ENCODE data around the gene MCTP2.
"Not testable (repeated sequence)": the region's sequence is repeated elsewhere in the genome, so short reads cannot be mapped to it uniquely, and the experiment has no call there.

Gene MCTP2

GRCh38 chr15:94236608-94237007 is 5.2 kb downstream of the MCTP2 start:
- Histone ChIP-seq H3K9me3 (ENCODE audit: control insufficient read depth in 1 of 2, low read length in 2 of 2) (no peaks in the 10 kb centered on the region), H3K4me3 (ENCODE audit: low read depth in 1 of 2, low read length in 2 of 2) (no peak overlapping the region), H3K27ac (ENCODE audit: low read length) (no peak overlapping the region), H3K36me3 (ENCODE audit: control insufficient read depth in 1 of 2, insufficient read depth in 2 of 2, low read length in 2 of 2) (no peaks in the 10 kb centered on the region), H3K27me3 (ENCODE audit: low read depth, low read length) (no peaks in the 10 kb centered on the region), H3K4me1 (ENCODE audit: control insufficient read depth in 1 of 2, insufficient read depth in 2 of 2, low read length in 2 of 2) (peaks cover 0 to 3% of the 10 kb centered on the region in 2 donors)

- no peak overlapping the region for H3K4me3 ChIP-seq (ENCODE audit: low read depth in 1 of 2, low read length in 2 of 2)
- no peaks in the 10 kb centered on the region for H3K27me3 ChIP-seq (ENCODE audit: low read depth, low read length)
- no peaks in the 10 kb centered on the region for H3K9me3 ChIP-seq (ENCODE audit: control insufficient read depth in 1 of 2, low read length in 2 of 2)
- no peak overlapping the region for H3K27ac ChIP-seq (ENCODE audit: low read length)
- H3K36me3 ChIP-seq (ENCODE audit: control insufficient read depth in 1 of 2, insufficient read depth in 2 of 2, low read length in 2 of 2): no peaks in the 10 kb centered on the region
- no peaks in the 10 kb centered on the region for H3K4me1 ChIP-seq (ENCODE audit: control insufficient read depth in 1 of 2, insufficient read depth in 2 of 2, low read length in 2 of 2)
Measured at GRCh38 chr15:94237903-94238302, 6.5 kb downstream of the MCTP2 start.

GRCh38 chr15:94238539-94239118 is 7.3 kb downstream of the MCTP2 start:
- Histone ChIP-seq H3K27ac (ENCODE audit: low read length) (no peak overlapping the region), H3K4me3 (ENCODE audit: low read depth in 1 of 2, low read length in 2 of 2) (no peak overlapping the region), H3K36me3 (ENCODE audit: control insufficient read depth in 1 of 2, insufficient read depth in 2 of 2, low read length in 2 of 2) (no peaks in the 10 kb centered on the region), H3K4me1 (ENCODE audit: control insufficient read depth in 1 of 2, insufficient read depth in 2 of 2, low read length in 2 of 2) (no peaks in the 10 kb centered on the region), H3K9me3 (ENCODE audit: control insufficient read depth in 1 of 2, low read length in 2 of 2) (no peaks in the 10 kb centered on the region), H3K27me3 (ENCODE audit: low read depth, low read length) (no peaks in the 10 kb centered on the region)

GRCh38 chr15:94239474-94239873 is 8.1 kb downstream of the MCTP2 start:
- Histone ChIP-seq H3K36me3 (ENCODE audit: control insufficient read depth in 1 of 2, insufficient read depth in 2 of 2, low read length in 2 of 2) (no peaks in the 10 kb centered on the region), H3K27ac (ENCODE audit: low read length) (no peak overlapping the region), H3K27me3 (ENCODE audit: low read depth, low read length) (no peaks in the 10 kb centered on the region)

GRCh38 chr15:94240480-94240879 is 9.1 kb downstream of the MCTP2 start:
- H3K27ac ChIP-seq (ENCODE audit: low read length): no peak overlapping the region
- H3K27me3 ChIP-seq (ENCODE audit: low read depth, low read length): no peaks in the 10 kb centered on the region
- H3K9me3 ChIP-seq (ENCODE audit: control insufficient read depth in 1 of 2, low read length in 2 of 2): no peaks in the 10 kb centered on the region
- H3K4me3 ChIP-seq (ENCODE audit: low read depth in 1 of 2, low read length in 2 of 2): no peak overlapping the region
- no peaks in the 10 kb centered on the region for H3K36me3 ChIP-seq (ENCODE audit: control insufficient read depth in 1 of 2, insufficient read depth in 2 of 2, low read length in 2 of 2)
- no peaks in the 10 kb centered on the region for H3K4me1 ChIP-seq (ENCODE audit: control insufficient read depth in 1 of 2, insufficient read depth in 2 of 2, low read length in 2 of 2)

More at GRCh38 chr15:94239474-94239873, 8.1 kb downstream of the MCTP2 start:
- H3K4me1 ChIP-seq (ENCODE audit: control insufficient read depth in 1 of 2, insufficient read depth in 2 of 2, low read length in 2 of 2): no peaks in the 10 kb centered on the region
- no peak overlapping the region for H3K4me3 ChIP-seq (ENCODE audit: low read depth in 1 of 2, low read length in 2 of 2)
- no peaks in the 10 kb centered on the region for H3K9me3 ChIP-seq (ENCODE audit: control insufficient read depth in 1 of 2, low read length in 2 of 2)

GRCh38 chr15:94242257-94242656 is 10.9 kb downstream of the MCTP2 start:
- Histone ChIP-seq H3K27ac (ENCODE audit: low read length) (no peak overlapping the region), H3K4me1 (ENCODE audit: control insufficient read depth in 1 of 2, insufficient read depth in 2 of 2, low read length in 2 of 2) (no peaks in the 10 kb centered on the region), H3K27me3 (ENCODE audit: low read depth, low read length) (no peaks in the 10 kb centered on the region), H3K4me3 (ENCODE audit: low read depth in 1 of 2, low read length in 2 of 2) (no peak overlapping the region), H3K36me3 (ENCODE audit: control insufficient read depth in 1 of 2, insufficient read depth in 2 of 2, low read length in 2 of 2) (no peaks in the 10 kb centered on the region), H3K9me3 (ENCODE audit: control insufficient read depth in 1 of 2, low read length in 2 of 2) (no peaks in the 10 kb centered on the region)

- H3K4me1 ChIP-seq (ENCODE audit: control insufficient read depth in 1 of 2, insufficient read depth in 2 of 2, low read length in 2 of 2); H3K9me3 ChIP-seq (ENCODE audit: control insufficient read depth in 1 of 2, low read length in 2 of 2); H3K27me3 ChIP-seq (ENCODE audit: low read depth, low read length); H3K36me3 ChIP-seq (ENCODE audit: control insufficient read depth in 1 of 2, insufficient read depth in 2 of 2, low read length in 2 of 2); H3K27ac ChIP-seq (ENCODE audit: low read length); H3K4me3 ChIP-seq (ENCODE audit: low read depth in 1 of 2, low read length in 2 of 2): not testable (repeated sequence)
Measured at GRCh38 chr15:94243003-94243402, 11.6 kb downstream of the MCTP2 start.

GRCh38 chr15:94243418-94243817 is 12.1 kb downstream of the MCTP2 start:
- H3K27ac ChIP-seq (ENCODE audit: low read length): no peak overlapping the region
- no peaks in the 10 kb centered on the region for H3K36me3 ChIP-seq (ENCODE audit: control insufficient read depth in 1 of 2, insufficient read depth in 2 of 2, low read length in 2 of 2)
- no peaks in the 10 kb centered on the region for H3K27me3 ChIP-seq (ENCODE audit: low read depth, low read length)
- no peak overlapping the region for H3K4me3 ChIP-seq (ENCODE audit: low read depth in 1 of 2, low read length in 2 of 2)
- no peaks in the 10 kb centered on the region for H3K9me3 ChIP-seq (ENCODE audit: control insufficient read depth in 1 of 2, low read length in 2 of 2)
- H3K4me1 ChIP-seq (ENCODE audit: control insufficient read depth in 1 of 2, insufficient read depth in 2 of 2, low read length in 2 of 2): no peaks in the 10 kb centered on the region

GRCh38 chr15:94246016-94246415 is 14.7 kb downstream of the MCTP2 start:
- H3K27me3 ChIP-seq (ENCODE audit: low read depth, low read length): no peaks in the 10 kb centered on the region
- H3K36me3 ChIP-seq (ENCODE audit: control insufficient read depth in 1 of 2, insufficient read depth in 2 of 2, low read length in 2 of 2): no peaks in the 10 kb centered on the region
- H3K4me3 ChIP-seq (ENCODE audit: low read depth in 1 of 2, low read length in 2 of 2): no peak overlapping the region
- no peaks in the 10 kb centered on the region for H3K4me1 ChIP-seq (ENCODE audit: control insufficient read depth in 1 of 2, insufficient read depth in 2 of 2, low read length in 2 of 2)
- no peaks in the 10 kb centered on the region for H3K9me3 ChIP-seq (ENCODE audit: control insufficient read depth in 1 of 2, low read length in 2 of 2)
- no peak overlapping the region for H3K27ac ChIP-seq (ENCODE audit: low read length)

GRCh38 chr15:94247789-94248638 is 16.7 kb downstream of the MCTP2 start:
- Histone ChIP-seq H3K9me3 (ENCODE audit: control insufficient read depth in 1 of 2, low read length in 2 of 2) (no peaks in the 10 kb centered on the region), H3K4me3 (ENCODE audit: low read depth in 1 of 2, low read length in 2 of 2) (no peak overlapping the region), H3K27ac (ENCODE audit: low read length) (peak overlapping the region; percentile 67), H3K27me3 (ENCODE audit: low read depth, low read length) (no peaks in the 10 kb centered on the region), H3K4me1 (ENCODE audit: control insufficient read depth in 1 of 2, insufficient read depth in 2 of 2, low read length in 2 of 2) (no peaks in the 10 kb centered on the region), H3K36me3 (ENCODE audit: control insufficient read depth in 1 of 2, insufficient read depth in 2 of 2, low read length in 2 of 2) (no peaks in the 10 kb centered on the region)

- H3K9me3 ChIP-seq (ENCODE audit: control insufficient read depth in 1 of 2, low read length in 2 of 2): no peaks in the 10 kb centered on the region
- H3K4me1 ChIP-seq (ENCODE audit: control insufficient read depth in 1 of 2, insufficient read depth in 2 of 2, low read length in 2 of 2): no peaks in the 10 kb centered on the region
- H3K36me3 ChIP-seq (ENCODE audit: control insufficient read depth in 1 of 2, insufficient read depth in 2 of 2, low read length in 2 of 2): no peaks in the 10 kb centered on the region
- no peaks in the 10 kb centered on the region for H3K27me3 ChIP-seq (ENCODE audit: low read depth, low read length)
- no peak overlapping the region for H3K4me3 ChIP-seq (ENCODE audit: low read depth in 1 of 2, low read length in 2 of 2)
- no peak overlapping the region for H3K27ac ChIP-seq (ENCODE audit: low read length)
Measured at GRCh38 chr15:94250801-94251200, 19.4 kb downstream of the MCTP2 start.
